Ishikawa (cell line): ENCODE data around the gene CDHR5.

ENCODE experiments used
- EGR1 ChIP-seq: IDR thresholded peaks from 2 replicates; pipeline ENCODE4 v1.6.1; 2012
- EP300 ChIP-seq: IDR thresholded peaks from 2 replicates; pipeline ENCODE4 v1.6.1; 2012; ENCODE audit warnings: borderline replicate concordance
- NFIC ChIP-seq: IDR thresholded peaks from 2 replicates; pipeline ENCODE4 v1.6.1; 2012
- TAF1 ChIP-seq: IDR thresholded peaks from 2 replicates; pipeline ENCODE4 v1.6.1; 2012; ENCODE audit warnings: low read depth, mild to moderate bottlenecking
- YY1 ChIP-seq: IDR thresholded peaks from 2 replicates; pipeline ENCODE4 v1.6.1; 2012; ENCODE audit warnings: low read depth
- TF ChIP-seq, protein P1 (sequence below): IDR thresholded peaks from 2 replicates; pipeline ENCODE4 v1.6.1; 2012; ENCODE audit warnings: low read depth, mild to moderate bottlenecking

DNA sequence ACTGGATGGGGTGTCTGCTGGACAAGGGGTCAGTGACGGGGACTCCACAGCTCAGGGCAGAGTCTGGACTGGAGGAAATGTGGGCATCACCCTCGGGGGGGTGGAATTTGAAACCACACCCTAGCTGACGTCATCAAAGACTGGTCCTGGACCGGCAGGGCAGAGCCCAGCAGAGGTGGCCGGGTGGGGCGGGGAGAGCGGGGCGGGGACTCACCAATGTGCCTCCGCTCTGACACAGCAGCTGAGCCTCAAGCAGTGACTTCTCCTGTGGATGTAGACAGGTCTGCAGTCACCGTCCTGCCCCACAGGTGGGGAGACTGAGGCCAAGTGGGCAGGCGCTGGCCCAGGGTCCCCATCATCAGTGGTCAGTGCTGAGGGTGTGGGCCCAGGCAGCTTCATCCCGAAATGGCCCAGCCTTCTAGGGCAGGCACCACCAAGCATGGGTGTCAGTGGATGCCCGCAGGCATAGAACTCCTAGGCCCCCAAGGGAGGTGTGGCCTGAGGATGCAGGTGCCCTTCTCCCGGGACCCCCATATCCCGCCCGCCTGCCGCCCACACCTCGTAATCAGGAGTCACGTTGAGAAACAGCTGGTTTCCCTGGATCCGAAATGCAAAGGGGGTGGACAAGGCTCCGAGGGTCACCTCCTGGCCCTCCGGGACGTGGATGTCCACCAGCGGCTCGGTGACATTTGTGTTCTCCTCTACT, 603 bp downstream of the CDHR5 start:
- TF ChIP-seq NFIC (no peak), YY1 (no peak), TAF1 (no peak), EP300 (no peak), EGR1 (no peak)
- TF ChIP-seq, protein P1, sequence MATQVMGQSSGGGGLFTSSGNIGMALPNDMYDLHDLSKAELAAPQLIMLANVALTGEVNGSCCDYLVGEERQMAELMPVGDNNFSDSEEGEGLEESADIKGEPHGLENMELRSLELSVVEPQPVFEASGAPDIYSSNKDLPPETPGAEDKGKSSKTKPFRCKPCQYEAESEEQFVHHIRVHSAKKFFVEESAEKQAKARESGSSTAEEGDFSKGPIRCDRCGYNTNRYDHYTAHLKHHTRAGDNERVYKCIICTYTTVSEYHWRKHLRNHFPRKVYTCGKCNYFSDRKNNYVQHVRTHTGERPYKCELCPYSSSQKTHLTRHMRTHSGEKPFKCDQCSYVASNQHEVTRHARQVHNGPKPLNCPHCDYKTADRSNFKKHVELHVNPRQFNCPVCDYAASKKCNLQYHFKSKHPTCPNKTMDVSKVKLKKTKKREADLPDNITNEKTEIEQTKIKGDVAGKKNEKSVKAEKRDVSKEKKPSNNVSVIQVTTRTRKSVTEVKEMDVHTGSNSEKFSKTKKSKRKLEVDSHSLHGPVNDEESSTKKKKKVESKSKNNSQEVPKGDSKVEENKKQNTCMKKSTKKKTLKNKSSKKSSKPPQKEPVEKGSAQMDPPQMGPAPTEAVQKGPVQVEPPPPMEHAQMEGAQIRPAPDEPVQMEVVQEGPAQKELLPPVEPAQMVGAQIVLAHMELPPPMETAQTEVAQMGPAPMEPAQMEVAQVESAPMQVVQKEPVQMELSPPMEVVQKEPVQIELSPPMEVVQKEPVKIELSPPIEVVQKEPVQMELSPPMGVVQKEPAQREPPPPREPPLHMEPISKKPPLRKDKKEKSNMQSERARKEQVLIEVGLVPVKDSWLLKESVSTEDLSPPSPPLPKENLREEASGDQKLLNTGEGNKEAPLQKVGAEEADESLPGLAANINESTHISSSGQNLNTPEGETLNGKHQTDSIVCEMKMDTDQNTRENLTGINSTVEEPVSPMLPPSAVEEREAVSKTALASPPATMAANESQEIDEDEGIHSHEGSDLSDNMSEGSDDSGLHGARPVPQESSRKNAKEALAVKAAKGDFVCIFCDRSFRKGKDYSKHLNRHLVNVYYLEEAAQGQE = no peak
